NCI-H2196 treated with DMSO at 0.1 percent for 48 hours (cell line): ENCODE results near the gene DDI2.

Experiments used
- DNase-seq: peaks from one replicate; lab custom pipeline; 2025; ENCODE audit not compliant: unreplicated experiment; lab: John Stamatoyannopoulos, UW

The DDI2 gene

DNA sequence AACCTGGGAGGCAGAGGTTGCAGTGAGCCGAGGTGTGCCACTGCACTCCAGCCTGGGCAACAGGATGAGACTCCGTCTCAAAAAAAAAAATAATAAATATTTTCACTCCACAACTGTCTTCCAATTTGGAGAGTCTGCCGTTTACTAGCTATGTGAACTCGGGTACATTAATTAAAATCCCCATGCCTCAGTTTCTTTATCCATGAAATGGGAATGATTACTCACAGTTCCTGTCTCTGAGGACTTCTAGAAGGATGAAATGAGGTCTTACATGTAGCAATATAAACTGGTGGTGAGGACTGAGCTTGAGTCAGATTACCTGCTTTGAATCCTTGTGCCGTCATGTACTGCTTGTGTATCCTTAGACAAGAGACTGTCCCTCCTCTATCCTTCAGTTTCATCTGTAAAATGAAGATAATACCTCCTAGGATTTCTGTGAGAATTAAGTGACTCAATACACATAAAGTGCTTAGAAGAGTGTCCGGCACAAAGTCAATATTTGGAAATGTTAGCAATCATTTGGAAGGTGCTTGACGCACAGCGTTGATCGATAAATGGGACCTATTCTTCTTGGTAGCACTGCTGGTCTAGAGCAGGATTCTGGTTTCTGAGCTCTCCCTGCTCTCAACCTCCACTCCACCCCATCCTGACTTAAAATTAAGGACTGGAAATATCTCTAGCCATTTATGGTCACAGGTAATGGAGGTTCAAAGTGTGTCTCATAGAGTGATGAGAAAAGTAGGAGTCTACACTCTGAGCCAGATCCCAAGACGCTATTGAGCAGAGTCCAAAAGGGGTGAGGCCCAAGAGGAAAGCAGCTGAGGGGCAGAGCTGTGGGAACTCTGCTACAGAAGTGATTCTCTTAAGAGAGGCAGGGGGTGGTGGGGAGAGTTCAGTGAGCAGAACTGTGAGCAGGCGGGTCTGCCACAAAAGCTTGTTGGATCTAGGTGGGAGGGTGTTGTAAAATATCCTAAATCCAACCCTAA, 11.6 kb upstream of the DDI2 start:
- DNase-seq = no peak

DNA sequence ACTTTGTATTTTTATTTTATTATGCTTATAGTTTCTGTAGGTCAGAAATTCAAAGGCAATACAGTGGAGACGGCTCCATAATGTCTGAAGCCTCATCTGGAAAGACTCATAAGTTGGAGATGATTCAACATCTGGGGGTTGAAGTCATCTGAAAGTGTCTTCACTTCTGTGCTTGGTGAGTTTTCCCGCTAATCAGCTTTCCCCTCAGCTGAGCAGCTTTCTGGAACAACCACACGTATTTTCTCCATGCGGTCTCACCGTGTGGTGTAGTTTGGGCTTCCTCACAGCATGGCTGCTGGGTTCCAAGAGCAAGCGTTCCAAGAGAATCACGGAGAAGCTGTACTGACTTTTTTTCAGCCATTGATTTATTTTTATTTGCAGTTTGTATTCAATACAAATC, 7.6 kb upstream of the DDI2 start:
- DNase-seq = no peak

DNA sequence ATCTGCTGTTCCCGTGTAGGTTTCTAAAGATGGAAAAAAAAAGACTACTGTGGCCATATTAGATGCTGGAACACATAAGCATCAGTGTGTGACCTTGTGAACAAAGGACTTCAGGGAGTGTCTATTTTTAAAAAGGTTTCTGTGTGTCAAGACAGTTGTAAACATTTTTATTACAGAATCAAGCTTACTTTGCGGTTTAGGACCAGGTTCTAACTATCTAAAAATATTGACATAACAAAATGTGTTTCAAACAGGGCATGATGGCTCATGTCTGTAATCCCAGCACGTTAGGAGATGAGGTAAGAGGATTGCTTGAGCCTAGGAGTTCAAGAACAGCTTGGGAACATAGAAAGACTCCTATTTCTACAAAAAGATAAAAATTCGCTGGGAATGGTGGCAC, 7.1 kb upstream of the DDI2 start:
- no peak for DNase-seq

DNA sequence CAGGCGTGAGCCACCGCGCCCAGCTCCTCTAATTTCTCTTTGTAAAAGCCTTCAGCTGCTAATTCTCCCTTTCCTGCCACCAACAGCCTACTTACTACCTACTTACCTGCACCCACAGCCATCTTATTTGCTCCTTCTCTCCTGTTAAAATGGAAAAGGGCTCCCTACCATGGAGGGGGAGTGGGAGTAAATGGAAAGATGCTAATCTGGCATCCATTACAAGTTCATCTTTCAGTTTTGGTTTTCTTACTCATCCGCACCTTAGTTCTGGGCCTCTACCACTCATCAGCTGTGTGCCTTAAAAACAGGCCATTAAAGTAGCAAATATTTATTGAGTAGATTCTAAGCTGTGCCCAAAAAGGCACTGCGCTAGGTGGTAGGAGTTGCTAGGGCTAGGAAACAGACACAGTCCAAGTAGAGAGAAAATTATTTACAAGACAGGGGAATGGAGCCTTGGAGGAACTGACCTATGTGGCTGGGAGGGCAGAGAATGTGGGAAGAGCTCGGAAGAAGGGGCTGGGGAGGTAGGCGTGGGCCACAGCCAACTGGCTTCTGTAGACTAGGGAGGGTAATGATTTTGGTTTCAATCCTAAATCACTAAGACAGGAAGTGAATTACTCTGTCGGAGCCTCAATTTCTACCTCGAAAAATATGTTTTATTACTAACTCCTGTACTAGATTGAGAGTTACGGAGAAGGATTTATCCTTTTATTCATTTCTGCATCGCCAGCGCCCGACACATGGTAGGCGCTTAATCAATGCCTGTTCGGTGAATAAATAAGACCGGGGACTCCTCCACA, 685 bp upstream of the DDI2 start:
- DNase-seq = no peak

GRCh38 chr1:15618077-15618654, 908 bp downstream of the DDI2 start:
- DNase-seq = no peak

- DNase-seq = no peak
These were observed 1.6 kb downstream of the DDI2 start for GRCh38 chr1:15618655-15619525.

DNA sequence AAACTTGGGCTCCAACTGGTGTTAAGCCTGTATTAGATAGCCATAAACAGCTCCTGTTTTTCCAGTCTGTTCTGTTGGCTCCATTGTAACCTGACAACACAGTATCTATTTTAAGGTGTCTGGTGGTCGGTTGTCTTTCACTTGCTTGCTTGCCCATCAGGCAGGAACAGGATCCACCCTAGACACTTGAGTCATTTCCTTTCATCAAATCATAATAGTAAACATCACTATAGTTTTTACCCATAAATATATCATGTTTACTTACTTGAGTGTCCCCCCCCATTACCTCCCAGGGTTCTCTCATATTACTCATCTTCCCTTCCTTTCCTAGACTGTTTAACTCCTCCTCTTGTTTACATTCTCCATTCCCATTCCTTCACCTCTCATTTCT, 2.9 kb downstream of the DDI2 start:
- no peak for DNase-seq

GRCh38 chr1:15620902-15621682, 3.8 kb downstream of the DDI2 start:
- DNase-seq = no peak

- DNase-seq = no peak
These were observed 4.7 kb downstream of the DDI2 start for GRCh38 chr1:15621975-15622374.

- no peak for DNase-seq
These were observed 5.6 kb downstream of the DDI2 start for GRCh38 chr1:15622712-15623373.

GRCh38 chr1:15623435-15623834, 6.2 kb downstream of the DDI2 start:
- DNase-seq = no peak

- DNase-seq = no peak
These were observed 7.0 kb downstream of the DDI2 start for GRCh38 chr1:15624133-15624714.

- no peak for DNase-seq
These were observed 8.0 kb downstream of the DDI2 start for GRCh38 chr1:15625056-15625917.

DNA sequence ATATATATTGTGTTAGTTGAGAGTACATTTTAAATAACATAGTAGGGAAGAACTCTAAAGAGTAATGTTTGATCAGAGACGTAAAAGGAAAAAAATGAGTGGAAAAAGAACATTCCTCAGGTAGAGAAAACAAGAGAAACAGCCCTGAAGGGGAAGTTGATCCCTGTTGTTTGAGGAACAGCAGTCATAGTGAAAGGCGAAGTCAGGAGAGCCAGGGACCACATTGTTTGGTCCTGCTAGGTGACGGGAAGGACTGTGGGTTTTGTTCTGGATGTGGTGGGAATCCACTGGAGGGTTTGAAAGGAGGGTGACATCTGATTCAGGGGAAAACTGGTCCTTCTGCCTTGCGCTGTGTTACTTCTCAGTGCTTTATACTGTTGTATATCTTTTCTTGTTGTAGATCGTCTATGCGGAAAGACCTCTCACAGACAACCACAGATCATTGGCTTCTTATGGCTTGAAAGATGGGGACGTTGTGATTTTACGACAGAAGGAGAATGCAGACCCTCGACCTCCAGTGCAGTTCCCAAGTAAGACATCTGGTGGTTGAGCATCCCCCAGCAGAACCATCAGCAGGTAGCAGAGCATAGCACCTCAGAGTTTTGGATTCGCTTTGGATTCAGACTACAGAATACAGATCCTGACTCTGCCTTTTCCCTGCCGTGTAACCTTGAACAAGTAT, 9.2 kb downstream of the DDI2 start:
- no peak for DNase-seq

- DNase-seq = no peak
These were observed 10.2 kb downstream of the DDI2 start for GRCh38 chr1:15627343-15627988.

- DNase-seq = no peak
These were observed 10.7 kb downstream of the DDI2 start for GRCh38 chr1:15628003-15628402.
